Diencephalon (tissue), 1 donor: ENCODE data around the gene EIF3K. TPM values are rescaled to one million over a fixed set of nuclear protein-coding genes. Genes with fewer than 3 reads are reported as not detected.

ENCODE experiments used
- total RNA-seq: library from RNA; depleted of rRNA; stranded (reverse); fragments of >200 nt; gene quantifications from one replicate; pipeline ENCODE4 v1.2.3, GENCODE V29; 2014

The EIF3K gene
- total RNA-seq: 126 TPM

GRCh38 chr19:38618590-38619360 lies at the start of gene EIF3K:
Gene EIF3K, plus strand, starts transcription at chr19:38619188. Its CDS starts 81 bp downstream, at chr19:38619269.

GRCh38 chr19:38617764-38618589 lies 1.0 kb upstream of the EIF3K start, which contains the start of gene MAP4K1:
Gene MAP4K1, minus strand, starts transcription at chr19:38617953. Its CDS starts 58 bp downstream, at chr19:38617895.

GRCh38 chr19:38647368-38647965 lies 28.5 kb downstream of the EIF3K start, which contains the start of gene ACTN4:
Gene ACTN4, plus strand, starts transcription at chr19:38647649. Its CDS starts 97 bp downstream, at chr19:38647746.

Other genes with a start within 250 kb of the EIF3K start
- gene PSMD8, start 244.6 kb upstream of the EIF3K start, total RNA-seq: 151 TPM
- gene GGN, start 231.2 kb upstream of the EIF3K start, total RNA-seq: 1.2 TPM
- gene SPRED3, start 230.5 kb upstream of the EIF3K start, total RNA-seq: 2.5 TPM
- gene FAM98C, start 216.1 kb upstream of the EIF3K start, total RNA-seq: 19.1 TPM
- 0.23 TPM for gene RASGRP4, start 193.0 kb upstream of the EIF3K start, total RNA-seq
- 4.6 TPM for gene RYR1, start 185.5 kb upstream of the EIF3K start, total RNA-seq
- gene MAP4K1, start 1.2 kb upstream of the EIF3K start, total RNA-seq: 1.2 TPM
- 79.6 TPM for gene ACTN4, start 28.5 kb downstream of the EIF3K start, total RNA-seq
- 1.2 TPM for gene CAPN12, start 125.3 kb downstream of the EIF3K start, total RNA-seq
- not detected for gene LGALS7, start 154.3 kb downstream of the EIF3K start, total RNA-seq
- gene LGALS7B, start 170.0 kb downstream of the EIF3K start, total RNA-seq: not detected
- 0.69 TPM for gene LGALS4, start 193.8 kb downstream of the EIF3K start, total RNA-seq
- gene ECH1, start 212.6 kb downstream of the EIF3K start, total RNA-seq: 47.1 TPM
- gene HNRNPL, start 230.8 kb downstream of the EIF3K start, total RNA-seq: 273 TPM